PC-3 (cell line): ENCODE measurements around the gene KDM7A.

Experiments used
- EZH2 ChIP-seq: fragments of 300-600 bp; sonication (generic); IDR thresholded peaks from one replicate; pipeline ENCODE4 v1.6.1; 2017; ENCODE audit warnings: antibody characterized with exemption, mild to moderate bottlenecking, low read length; ENCODE audit not compliant: unreplicated experiment
- TF ChIP-seq, protein P1 (sequence below): fragments of 300-600 bp; sonication (generic); conservative IDR thresholded peaks from 2 replicates; pipeline ENCODE4 v1.5.1; 2017; ENCODE audit warnings: antibody characterized with exemption, low read depth, mild to moderate bottlenecking, low read length

- TF ChIP-seq, protein P1, sequence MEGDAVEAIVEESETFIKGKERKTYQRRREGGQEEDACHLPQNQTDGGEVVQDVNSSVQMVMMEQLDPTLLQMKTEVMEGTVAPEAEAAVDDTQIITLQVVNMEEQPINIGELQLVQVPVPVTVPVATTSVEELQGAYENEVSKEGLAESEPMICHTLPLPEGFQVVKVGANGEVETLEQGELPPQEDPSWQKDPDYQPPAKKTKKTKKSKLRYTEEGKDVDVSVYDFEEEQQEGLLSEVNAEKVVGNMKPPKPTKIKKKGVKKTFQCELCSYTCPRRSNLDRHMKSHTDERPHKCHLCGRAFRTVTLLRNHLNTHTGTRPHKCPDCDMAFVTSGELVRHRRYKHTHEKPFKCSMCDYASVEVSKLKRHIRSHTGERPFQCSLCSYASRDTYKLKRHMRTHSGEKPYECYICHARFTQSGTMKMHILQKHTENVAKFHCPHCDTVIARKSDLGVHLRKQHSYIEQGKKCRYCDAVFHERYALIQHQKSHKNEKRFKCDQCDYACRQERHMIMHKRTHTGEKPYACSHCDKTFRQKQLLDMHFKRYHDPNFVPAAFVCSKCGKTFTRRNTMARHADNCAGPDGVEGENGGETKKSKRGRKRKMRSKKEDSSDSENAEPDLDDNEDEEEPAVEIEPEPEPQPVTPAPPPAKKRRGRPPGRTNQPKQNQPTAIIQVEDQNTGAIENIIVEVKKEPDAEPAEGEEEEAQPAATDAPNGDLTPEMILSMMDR = no peak
- no peak for TF ChIP-seq EZH2
Observed at GRCh38 chr7:140051820-140052219, 125.0 kb downstream of the KDM7A start.
